ENCODE results near the gene GUCY1B1.

GUCY1B1 gene

DNA sequence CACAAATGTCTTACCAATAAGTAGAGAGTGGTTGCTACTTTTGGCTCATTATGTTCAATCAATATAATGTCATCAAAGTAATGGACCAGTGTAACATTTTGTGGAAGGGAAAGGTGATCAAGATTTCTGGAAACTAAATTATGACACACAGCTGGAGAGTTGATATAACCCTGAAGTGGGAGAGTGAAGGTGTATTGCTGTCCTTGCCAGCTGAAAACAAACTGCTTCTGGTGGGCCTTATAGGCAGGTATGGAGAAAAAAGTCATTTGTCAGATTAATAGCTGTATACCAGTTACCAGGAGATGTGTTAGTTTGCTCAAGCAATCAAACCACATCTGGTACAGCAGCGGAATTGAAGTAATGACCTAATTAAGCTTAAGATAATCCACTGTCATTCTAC, 17.3 kb upstream of the GUCY1B1 start:
- POLR2A ChIA-PET: no interaction called here
- DNase-seq (ENCODE audit: extremely low spot score): no peak
- TF ChIP-seq, protein P1, sequence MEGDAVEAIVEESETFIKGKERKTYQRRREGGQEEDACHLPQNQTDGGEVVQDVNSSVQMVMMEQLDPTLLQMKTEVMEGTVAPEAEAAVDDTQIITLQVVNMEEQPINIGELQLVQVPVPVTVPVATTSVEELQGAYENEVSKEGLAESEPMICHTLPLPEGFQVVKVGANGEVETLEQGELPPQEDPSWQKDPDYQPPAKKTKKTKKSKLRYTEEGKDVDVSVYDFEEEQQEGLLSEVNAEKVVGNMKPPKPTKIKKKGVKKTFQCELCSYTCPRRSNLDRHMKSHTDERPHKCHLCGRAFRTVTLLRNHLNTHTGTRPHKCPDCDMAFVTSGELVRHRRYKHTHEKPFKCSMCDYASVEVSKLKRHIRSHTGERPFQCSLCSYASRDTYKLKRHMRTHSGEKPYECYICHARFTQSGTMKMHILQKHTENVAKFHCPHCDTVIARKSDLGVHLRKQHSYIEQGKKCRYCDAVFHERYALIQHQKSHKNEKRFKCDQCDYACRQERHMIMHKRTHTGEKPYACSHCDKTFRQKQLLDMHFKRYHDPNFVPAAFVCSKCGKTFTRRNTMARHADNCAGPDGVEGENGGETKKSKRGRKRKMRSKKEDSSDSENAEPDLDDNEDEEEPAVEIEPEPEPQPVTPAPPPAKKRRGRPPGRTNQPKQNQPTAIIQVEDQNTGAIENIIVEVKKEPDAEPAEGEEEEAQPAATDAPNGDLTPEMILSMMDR (IDR thresholded peaks at IDR 0.05; ENCODE audit: control extremely low read depth, extremely low read depth, low read depth, missing control alignments): no peak
- CTCF ChIA-PET: interaction anchor here (0.7 to 1.7 kb wide), 4 partner anchors 12 to 32 kb away, joined by 3 to 4 read pairs (median 3); no protein-coding TSS in a partner anchor

DNA sequence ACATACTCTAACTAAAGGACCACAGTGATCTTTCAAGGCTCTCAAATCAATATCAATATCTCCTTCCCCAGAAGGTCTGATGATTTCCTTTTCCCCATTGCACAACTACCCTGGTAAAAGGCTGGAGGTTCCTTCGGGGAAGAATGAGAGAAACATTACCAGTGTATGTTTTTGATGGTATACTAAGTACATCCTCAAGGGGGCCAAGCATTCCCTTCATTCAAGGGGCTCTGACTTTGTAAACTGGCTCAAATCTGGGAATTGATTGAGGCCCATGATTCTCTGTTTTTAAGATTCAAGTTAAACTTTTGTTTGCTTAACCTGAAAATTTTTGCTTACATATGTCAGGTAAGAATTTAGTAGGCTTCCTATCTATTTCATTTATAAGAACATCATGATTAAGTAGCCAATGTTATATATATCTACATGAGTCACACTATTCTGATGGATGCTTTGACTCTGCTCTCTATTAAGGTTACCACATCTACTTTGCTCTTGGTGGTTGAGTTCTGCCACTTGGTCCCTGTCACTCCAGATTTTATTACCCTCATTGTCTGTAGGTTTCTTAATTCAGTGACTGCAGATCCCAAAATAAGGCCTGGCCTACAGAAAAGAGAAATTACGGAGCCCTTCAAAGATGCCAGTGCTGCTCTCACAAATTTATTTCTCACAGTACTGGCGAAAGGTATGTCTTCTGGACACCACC, 16.4 kb upstream of the GUCY1B1 start:
- no peak for DNase-seq (ENCODE audit: extremely low spot score)
- TF ChIP-seq, protein P1 (IDR thresholded peaks at IDR 0.05; ENCODE audit: control extremely low read depth, extremely low read depth, low read depth, missing control alignments): no peak
- ChIA-PET POLR2A (no interaction called here), CTCF (interaction anchor here (1.4 to 1.7 kb wide), 2 partner anchors 15 to 27 kb away, joined by 3 to 4 read pairs; no protein-coding TSS in a partner anchor)

DNA sequence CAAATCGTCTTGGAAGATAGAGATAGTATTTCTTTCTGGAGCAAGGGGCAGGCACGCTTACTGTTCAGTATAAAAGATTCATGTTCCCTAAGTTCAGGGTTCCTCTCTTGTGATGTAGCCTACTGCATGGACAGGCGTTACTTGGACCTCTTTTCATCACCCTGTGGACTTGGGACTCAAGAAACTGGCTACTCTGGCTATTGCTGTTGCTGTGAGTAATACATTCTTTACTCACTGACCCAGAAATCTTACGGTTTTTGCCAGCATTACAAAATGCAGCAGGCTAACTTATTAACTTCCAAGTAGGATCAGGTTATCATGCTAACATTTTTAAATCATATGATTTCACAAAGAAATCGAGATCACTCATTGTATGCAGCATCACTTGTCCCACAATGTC, 12.8 kb upstream of the GUCY1B1 start:
- CTCF ChIA-PET: interaction anchor here (1.4 kb wide), 1 partner anchor 41 kb away, joined by 3 read pairs; no protein-coding TSS in a partner anchor
- no peak for DNase-seq (ENCODE audit: extremely low spot score)
- POLR2A ChIA-PET: interaction anchor here (1.0 kb wide), 1 partner anchor 13 kb away, joined by 3 read pairs; the partner anchor contains the start of gene GUCY1B1
- TF ChIP-seq, protein P1 (IDR thresholded peaks at IDR 0.05; ENCODE audit: control extremely low read depth, extremely low read depth, low read depth, missing control alignments): no peak

DNA sequence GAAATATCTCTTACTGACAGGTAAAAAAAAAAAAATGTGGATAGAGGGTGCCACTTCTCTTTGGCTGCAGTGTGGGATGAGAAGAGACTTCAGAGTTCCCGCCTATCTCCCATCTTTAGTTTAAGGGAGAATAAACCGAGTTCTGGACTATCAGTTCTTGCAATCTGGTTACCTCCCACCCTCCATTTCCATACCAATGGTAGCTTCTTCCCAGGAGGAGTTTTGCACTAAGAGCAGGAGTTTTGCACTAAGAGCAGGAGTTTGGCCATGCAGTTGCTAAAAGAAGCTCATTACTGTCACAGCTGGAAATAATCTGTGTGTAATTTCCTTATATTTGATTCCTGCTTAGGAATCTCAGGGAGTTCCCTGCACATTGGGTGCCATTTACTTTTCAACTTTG, 10.8 kb upstream of the GUCY1B1 start:
- POLR2A ChIA-PET: no interaction called here
- DNase-seq (ENCODE audit: extremely low spot score): no peak

DNA sequence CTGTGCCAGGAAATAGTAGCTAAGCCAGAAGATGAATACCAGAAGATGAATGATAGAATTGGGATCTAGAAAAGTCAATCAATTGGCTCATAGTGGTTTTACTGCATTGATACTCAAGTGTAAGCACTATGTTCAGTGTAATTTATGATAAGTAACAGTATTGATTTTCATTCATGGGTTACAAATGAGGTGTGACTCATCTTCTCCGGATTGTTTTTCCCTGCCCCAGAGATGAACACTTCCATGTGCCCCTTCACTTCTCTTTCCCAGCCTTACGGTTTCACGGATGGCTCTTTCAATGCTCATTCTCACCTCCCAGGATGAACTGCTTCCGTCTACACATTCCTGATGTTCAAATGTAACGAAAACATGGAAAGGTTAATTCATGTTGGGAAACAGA, 9.8 kb upstream of the GUCY1B1 start:
- TF ChIP-seq, protein P1 (IDR thresholded peaks at IDR 0.05; ENCODE audit: control extremely low read depth, extremely low read depth, low read depth, missing control alignments): no peak
- DNase-seq (ENCODE audit: extremely low spot score): no peak
- ChIA-PET POLR2A (no interaction called here), CTCF (no interaction called here)

More for the DNA sequence above, 10.8 kb upstream of the GUCY1B1 start:
- TF ChIP-seq, protein P1 (IDR thresholded peaks at IDR 0.05; ENCODE audit: control extremely low read depth, extremely low read depth, low read depth, missing control alignments): no peak
- CTCF ChIA-PET: interaction anchor here (1.7 kb wide), 1 partner anchor 13 kb away, joined by 7 read pairs; no protein-coding TSS in a partner anchor

DNA sequence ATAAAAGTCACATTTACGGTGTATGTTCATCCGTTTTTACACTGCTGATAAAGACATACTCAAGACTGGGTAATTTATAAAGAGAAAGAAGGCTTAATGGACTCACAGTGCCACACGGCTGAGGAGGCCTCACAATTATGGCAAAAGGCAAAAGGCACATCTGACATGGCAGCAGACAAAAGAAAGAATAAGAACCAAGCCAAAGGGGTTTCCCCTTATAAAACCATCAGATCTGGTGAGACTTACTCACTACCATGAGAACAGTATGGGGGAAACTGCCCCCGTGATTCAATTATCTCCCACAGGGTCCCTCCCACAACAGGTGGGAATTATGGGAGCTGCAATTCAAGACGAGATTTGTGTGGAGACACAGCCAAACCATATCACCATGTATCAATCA, 7.3 kb upstream of the GUCY1B1 start:
- DNase-seq (ENCODE audit: extremely low spot score): no peak
- CTCF ChIA-PET: no interaction called here
- POLR2A ChIA-PET: no interaction called here
- TF ChIP-seq, protein P1 (IDR thresholded peaks at IDR 0.05; ENCODE audit: control extremely low read depth, extremely low read depth, low read depth, missing control alignments): no peak

All from GM10248 (cell line).